Heart left ventricle (tissue), 16 donors: Measurements from ENCODE around the gene ECT2. TPM values are rescaled to one million over a fixed set of nuclear protein-coding genes. Genes with fewer than 3 reads are reported as not detected.

Experiments
- ATAC-seq, 4 donors: fragments of 200-7000 bp; cut with Tn5 transposase; one replicate each; pipeline ENCODE4 v1.9.1; 2020 to 2022; ENCODE audit warnings: moderate library complexity in 4 of 4, mild to moderate bottlenecking in 3 of 4, moderate number of reproducible peaks in 1 of 4
- DNase-seq, 5 donors: peaks; one replicate each; pipeline ENCODE4 v3.0.0-alpha.2; 2020
- H3K27ac ChIP-seq, 12 donors: fragments of 200-600 bp; sonication (generic) in 4 of 12; one replicate each; pipeline versions ENCODE4 v1.5.0 to v1.8.0; 2016 to 2022; ENCODE audit warnings: mild to moderate bottlenecking in 2 of 12
- H3K27me3 ChIP-seq, 9 donors: fragments of 200-600 bp; sonication (generic) in 2 of 9; one replicate each; pipeline versions ENCODE4 v1.5.1 to v1.8.0; 2016 to 2022; ENCODE audit warnings: mild to moderate bottlenecking in 3 of 9
- H3K36me3 ChIP-seq, 9 donors: fragments of 200-600 bp; sonication (generic) in 2 of 9; one replicate each; pipeline versions ENCODE4 v1.5.0 to v1.8.0; 2018 to 2022; ENCODE audit warnings: mild to moderate bottlenecking in 2 of 9
- H3K4me1 ChIP-seq, 12 donors: fragments of 200-600 bp; sonication (generic) in 4 of 12; one replicate each; pipeline versions ENCODE4 v1.5.0 to v1.8.0; 2016 to 2022; ENCODE audit warnings: mild to moderate bottlenecking in 3 of 12
- H3K4me3 ChIP-seq, 12 donors: fragments of 200-600 bp; sonication (generic) in 4 of 12; one replicate each; pipeline versions ENCODE4 v1.5.0 to v1.8.0; 2017 to 2022; ENCODE audit warnings: mild to moderate bottlenecking in 9 of 12, moderate library complexity in 4 of 12
- H3K9me3 ChIP-seq, 12 donors: fragments of 200-600 bp; sonication (generic) in 4 of 12; one replicate each; pipeline versions ENCODE4 v1.5.0 to v1.8.0; 2016 to 2022; ENCODE audit warnings: mild to moderate bottlenecking in 1 of 12
- POLR2A ChIP-seq, 2 donors: fragments of 450-650 bp; IDR thresholded peaks; one replicate each; pipeline ENCODE4 v1.6.1; 2017; ENCODE audit warnings: antibody characterized with exemption in 2 of 2, mild to moderate bottlenecking in 2 of 2, moderate library complexity in 2 of 2
- WGBS, 4 donors: extraction: QIAGEN DNeasy Blood & Tissue Kit in 2 of 4; methylation state at CpG; one replicate each; pipeline versions ENCODE4 v1.1.5 to v1.1.7; 2013 to 2018; 5-methylcytosine and 5-hydroxymethylcytosine counted together
- intact Hi-C, 10 donors: fragments of 100-400 bp; cut with DNase I; formaldehyde crosslinking; loops; one replicate each; pipeline versions ENCODE4 v1.11.1 to v1.14.2; 2022
- long read RNA-seq, 3 donors: library from polyadenylated mRNA; unstranded; transcript quantifications; one replicate each; pipeline ENCODE4 v2.0.0, GENCODE V29; 2020 to 2021
- polyA plus RNA-seq, 2 donors: library from polyadenylated mRNA; stranded (reverse); fragments of 200-250 nt; gene quantifications; one replicate each; pipeline ENCODE4 v1.2.3, GENCODE V29; 2013
- total RNA-seq, 9 donors: library from RNA; depleted of rRNA in 2 of 9; stranded (reverse); fragments of >200 nt in 2 of 9; fragmentation: NEBNext Ultra II Directional in 3 of 9; extraction: Animal tissue kit (Norgen Biotek cat#: 25700) in 3 of 9; gene quantifications; one replicate each; pipeline versions ENCODE4 v1.1.0 to v1.2.4, GENCODE V29; 2016 to 2023
- TF ChIP-seq, protein P1 (sequence below), 12 donors: fragments of 200-600 bp; sonication (generic) in 4 of 12; IDR thresholded peaks; one replicate each; pipeline versions ENCODE4 v1.5.0 to v1.8.0; 2018 to 2022; ENCODE audit warnings: antibody characterized with exemption in 12 of 12, mild to moderate bottlenecking in 5 of 12
- donor health status: ischemic (EF 13 %, LVEDD 7.1; RV severe dilation, severe dysfunction).
- donor health status: healthy with polysubstance abuse.
- donor health status: DM: no; HTN: yes; CAD: no.
- donor health status: DM: no; HTN: no; CAD: no.
- donor health status: ischemic (EF 25% LVEDD 6.9; RV normal size, moderate dysfunction).
- donor health status: ischemic (EF 25% LVEDD 5.7; RV mildly dilated, moderate dysfunction).
- donor health status: healthy.
- donor health status: DM: yes; HTN: yes; CAD: no.
- donor health status: ischemic (EF 35%, LVEDD 5.7; RV mildly dilated, moderate dysfunction).
- donor health status: nonischemic (EF 11% LVEDD 7.7; RV severe dilation, severe dysfunction).
- donor health status: DM: yes; HTN: yes; CAD: no.
- donor health status: PGD.
- donor health status: ischemic (EF 29% LVEDD 5.4; RV normal size, mild dysfunction).
- donor health status: nonischemic (EF 23%, LVEDD 6.1; RV moderate dilation, normal function).

ECT2 gene, protein sequence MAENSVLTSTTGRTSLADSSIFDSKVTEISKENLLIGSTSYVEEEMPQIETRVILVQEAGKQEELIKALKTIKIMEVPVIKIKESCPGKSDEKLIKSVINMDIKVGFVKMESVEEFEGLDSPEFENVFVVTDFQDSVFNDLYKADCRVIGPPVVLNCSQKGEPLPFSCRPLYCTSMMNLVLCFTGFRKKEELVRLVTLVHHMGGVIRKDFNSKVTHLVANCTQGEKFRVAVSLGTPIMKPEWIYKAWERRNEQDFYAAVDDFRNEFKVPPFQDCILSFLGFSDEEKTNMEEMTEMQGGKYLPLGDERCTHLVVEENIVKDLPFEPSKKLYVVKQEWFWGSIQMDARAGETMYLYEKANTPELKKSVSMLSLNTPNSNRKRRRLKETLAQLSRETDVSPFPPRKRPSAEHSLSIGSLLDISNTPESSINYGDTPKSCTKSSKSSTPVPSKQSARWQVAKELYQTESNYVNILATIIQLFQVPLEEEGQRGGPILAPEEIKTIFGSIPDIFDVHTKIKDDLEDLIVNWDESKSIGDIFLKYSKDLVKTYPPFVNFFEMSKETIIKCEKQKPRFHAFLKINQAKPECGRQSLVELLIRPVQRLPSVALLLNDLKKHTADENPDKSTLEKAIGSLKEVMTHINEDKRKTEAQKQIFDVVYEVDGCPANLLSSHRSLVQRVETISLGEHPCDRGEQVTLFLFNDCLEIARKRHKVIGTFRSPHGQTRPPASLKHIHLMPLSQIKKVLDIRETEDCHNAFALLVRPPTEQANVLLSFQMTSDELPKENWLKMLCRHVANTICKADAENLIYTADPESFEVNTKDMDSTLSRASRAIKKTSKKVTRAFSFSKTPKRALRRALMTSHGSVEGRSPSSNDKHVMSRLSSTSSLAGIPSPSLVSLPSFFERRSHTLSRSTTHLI
- total RNA-seq (1 to 10 TPM; 3.4 to 9.1 (median 4.4) TPM), polyA plus RNA-seq (1 to 10 TPM; 1.6 to 5.9 TPM)
- long read RNA-seq, donor 1, partial matches to known transcripts = 0 of 1 reads
- long read RNA-seq, donor 1, other reads (novel, unspliced or antisense) = 1 of 1 reads
- long read RNA-seq, donor 2, partial matches to known transcripts = 1 of 2 reads
- long read RNA-seq, donor 2, other reads (novel, unspliced or antisense) = 1 of 2 reads
- long read RNA-seq, donor 3 = 0 reads

DNA sequence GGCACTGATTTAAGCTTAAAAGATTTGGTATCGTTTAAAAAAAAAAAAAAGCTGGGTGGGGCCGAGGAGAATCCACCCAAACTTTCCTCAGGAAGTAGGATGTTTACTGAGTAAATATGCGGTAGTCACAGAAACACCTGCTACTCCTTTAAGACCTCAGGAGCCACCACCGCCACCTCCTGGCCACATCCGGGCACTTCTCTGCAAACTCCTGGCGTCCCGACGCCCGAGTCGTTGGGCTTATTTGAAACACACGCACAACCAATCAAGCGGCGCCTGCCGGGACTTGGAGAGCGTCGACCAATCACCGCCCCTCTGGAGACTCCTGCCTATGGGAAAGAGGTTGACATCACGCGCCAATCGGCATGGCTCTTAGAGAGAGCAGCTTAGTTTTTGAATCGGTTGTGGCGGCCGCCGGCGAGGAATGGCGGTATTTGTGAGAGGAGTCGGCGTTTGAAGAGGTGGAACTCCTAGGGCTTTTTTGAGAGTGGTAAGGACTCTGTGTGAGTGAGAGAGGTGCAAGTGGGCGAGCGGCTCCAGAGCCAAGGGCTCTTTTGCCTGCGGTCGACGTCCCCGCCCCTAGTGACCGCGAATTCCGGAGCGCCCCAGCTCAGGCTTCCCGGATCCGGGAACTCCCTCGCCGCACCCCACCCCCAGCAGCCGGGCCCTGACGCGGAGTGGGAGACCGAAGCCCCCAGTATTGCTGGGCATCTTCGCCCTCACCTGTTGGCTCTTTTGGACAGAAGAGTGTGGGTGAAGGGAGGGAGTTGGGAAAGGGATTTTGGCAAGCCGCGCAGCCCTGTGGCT, at the start of gene ECT2:
ECT2 (plus strand) TSS at position 359 of the 807 bp plus-strand sequence. CDS start 3,805 bp downstream, outside the sequence.
- WGBS, 4 donors = 0 to 2% (median 0%) methylated on average over 19 to 49 of the region's 49 CpGs
- Histone ChIP-seq H3K9me3 (no peaks in the 10 kb centered on the region), H3K4me3 (peak within 1 kb of the TSS; percentile 40 to 88 (median 74)), H3K27me3 (no peaks in the 10 kb centered on the region), H3K36me3 (peaks cover 0 to 3% (median 0%) of the 10 kb centered on the region in 9 donors), H3K27ac (peak within 1 kb of the TSS; percentile 14 to 86 (median 81)), H3K4me1 (peaks cover 0 to 25% (median 9%) of the 10 kb centered on the region in 12 donors)
- ATAC-seq = peak; percentile 98 to 100 (median 100)
- intact Hi-C loops = loop anchor here in 5 of 10 donors (1.0 to 5.0 kb wide), 5 partner anchors 38 to 78 kb away; partner anchors contain the start of gene NCEH1 (in 2 of the 5)
- TF ChIP-seq, protein P1, sequence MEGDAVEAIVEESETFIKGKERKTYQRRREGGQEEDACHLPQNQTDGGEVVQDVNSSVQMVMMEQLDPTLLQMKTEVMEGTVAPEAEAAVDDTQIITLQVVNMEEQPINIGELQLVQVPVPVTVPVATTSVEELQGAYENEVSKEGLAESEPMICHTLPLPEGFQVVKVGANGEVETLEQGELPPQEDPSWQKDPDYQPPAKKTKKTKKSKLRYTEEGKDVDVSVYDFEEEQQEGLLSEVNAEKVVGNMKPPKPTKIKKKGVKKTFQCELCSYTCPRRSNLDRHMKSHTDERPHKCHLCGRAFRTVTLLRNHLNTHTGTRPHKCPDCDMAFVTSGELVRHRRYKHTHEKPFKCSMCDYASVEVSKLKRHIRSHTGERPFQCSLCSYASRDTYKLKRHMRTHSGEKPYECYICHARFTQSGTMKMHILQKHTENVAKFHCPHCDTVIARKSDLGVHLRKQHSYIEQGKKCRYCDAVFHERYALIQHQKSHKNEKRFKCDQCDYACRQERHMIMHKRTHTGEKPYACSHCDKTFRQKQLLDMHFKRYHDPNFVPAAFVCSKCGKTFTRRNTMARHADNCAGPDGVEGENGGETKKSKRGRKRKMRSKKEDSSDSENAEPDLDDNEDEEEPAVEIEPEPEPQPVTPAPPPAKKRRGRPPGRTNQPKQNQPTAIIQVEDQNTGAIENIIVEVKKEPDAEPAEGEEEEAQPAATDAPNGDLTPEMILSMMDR (IDR thresholded peaks at IDR 0.05) = peak; percentile 65 to 92 (median 78)
- TF ChIP-seq POLR2A (IDR thresholded peaks at IDR 0.05) = peak in 1 of 2 donors; percentile 25
- peak; percentile 98 to 100 (median 98) for DNase-seq

DNA sequence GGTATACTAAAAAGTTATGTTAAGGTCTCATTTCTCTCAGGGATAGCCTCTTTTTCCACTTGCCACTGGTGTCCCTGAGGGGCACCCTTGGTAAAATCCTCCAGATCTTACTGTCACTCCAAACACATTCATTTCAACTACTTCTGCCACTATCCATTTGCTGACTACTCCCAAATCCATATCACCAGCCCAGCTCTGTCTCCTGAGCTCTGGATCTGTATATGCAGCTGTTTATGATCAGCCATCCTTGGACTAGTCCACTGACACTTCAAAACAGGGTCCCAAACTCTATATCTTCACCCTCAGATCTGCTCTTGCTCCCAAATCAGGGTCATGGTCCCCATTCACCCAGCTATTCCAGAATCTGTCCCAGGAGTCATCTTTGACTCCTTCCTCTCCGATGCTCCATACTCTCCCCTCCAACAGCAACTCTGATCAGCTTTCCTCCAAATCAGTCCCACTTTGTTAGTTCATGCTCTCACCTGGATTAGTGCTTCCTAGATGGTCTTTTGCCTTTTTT, 49.5 kb upstream of the ECT2 start:
- H3K27ac ChIP-seq = no peak overlapping the region
- ATAC-seq = no peak

DNA sequence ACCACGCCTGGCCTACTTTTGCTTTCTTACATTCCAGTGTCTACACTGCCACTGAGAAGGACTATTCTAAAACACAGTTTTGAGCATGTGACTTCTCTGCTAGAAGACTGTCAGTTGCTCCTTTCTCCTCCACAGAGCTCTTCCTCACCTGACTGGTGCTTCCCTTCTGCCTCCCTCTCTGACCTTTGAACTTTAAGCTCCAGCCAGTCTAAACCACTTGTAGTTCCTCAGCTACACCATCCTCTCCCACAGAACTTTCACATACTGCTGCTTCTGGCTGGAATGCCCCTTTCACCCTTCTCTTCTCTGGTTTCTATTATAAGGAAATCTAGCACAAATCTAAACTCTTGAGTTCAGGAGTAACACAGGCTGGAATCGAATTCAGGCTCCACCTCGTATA, 48.8 kb upstream of the ECT2 start:
- DNase-seq (no peak), ATAC-seq (no peak)
- Histone ChIP-seq H3K27ac (peak overlapping the region in 1 of 12 donors; percentile 4), H3K4me3 (no peak overlapping the region), H3K36me3 (no peaks in the 10 kb centered on the region), H3K4me1 (peaks cover 0 to 68% (median 31%) of the 10 kb centered on the region in 12 donors), H3K9me3 (no peaks in the 10 kb centered on the region), H3K27me3 (no peaks in the 10 kb centered on the region)
- intact Hi-C loops = no loop called here
- TF ChIP-seq, protein P1 (IDR thresholded peaks at IDR 0.05) = no peak
- no peak for TF ChIP-seq POLR2A (IDR thresholded peaks at IDR 0.05)
- 80 to 89% (median 81%) methylated on average over 3 of the region's 3 CpGs for WGBS, 4 donors

More for the DNA sequence above, 49.5 kb upstream of the ECT2 start:
- no peaks in the 10 kb centered on the region for H3K27me3 ChIP-seq
- H3K4me3 ChIP-seq = no peak overlapping the region
- no peak for DNase-seq
- TF ChIP-seq POLR2A (IDR thresholded peaks at IDR 0.05) = no peak
- TF ChIP-seq, protein P1 (IDR thresholded peaks at IDR 0.05) = no peak
- intact Hi-C loops = no loop called here
- H3K4me1 ChIP-seq = peaks cover 0 to 70% (median 32%) of the 10 kb centered on the region in 12 donors
- 95 to 100% (median 99%) methylated on average over 1 of the region's 1 CpG for WGBS, 4 donors
- H3K36me3 ChIP-seq = no peaks in the 10 kb centered on the region
- H3K9me3 ChIP-seq = no peaks in the 10 kb centered on the region
